HG03060 (cell line): Measurements from ENCODE around the gene CES1.
"Not testable (repeated sequence)": the region's sequence is repeated elsewhere in the genome, so short reads cannot be mapped to it uniquely, and the experiment has no call there.

ENCODE experiments used
- ATAC-seq: cut with Tn5 transposase; IDR thresholded peaks from one replicate; pipeline ENCODE4 v1.9.1; 2021; ENCODE audit warnings: low read depth, moderate number of reproducible peaks; ENCODE audit not compliant: unreplicated experiment

CES1 gene

GRCh38 chr16:55803681-55804080 lies 29.2 kb downstream of the CES1 start:
- not testable (repeated sequence) for ATAC-seq

GRCh38 chr16:55792934-55793374 lies 39.9 kb downstream of the CES1 start:
- not testable (repeated sequence) for ATAC-seq

- ATAC-seq, result not testable (repeated sequence)
Measured at GRCh38 chr16:55791512-55791911, 41.4 kb downstream of the CES1 start.

- not testable (repeated sequence) for ATAC-seq
Measured at GRCh38 chr16:55790240-55790639, 42.7 kb downstream of the CES1 start.

GRCh38 chr16:55782793-55783091 lies 50.2 kb downstream of the CES1 start:
- ATAC-seq, result not testable (repeated sequence)

GRCh38 chr16:55782091-55782792 lies 50.7 kb downstream of the CES1 start:
- ATAC-seq, result not testable (repeated sequence)

GRCh38 chr16:55781456-55781855 lies 51.4 kb downstream of the CES1 start:
- ATAC-seq, result not testable (repeated sequence)

GRCh38 chr16:55780095-55780407 lies 52.8 kb downstream of the CES1 start:
- not testable (repeated sequence) for ATAC-seq

- ATAC-seq, result no peak
Measured at GRCh38 chr16:55779402-55780094, 53.3 kb downstream of the CES1 start.

GRCh38 chr16:55778757-55779156 lies 54.1 kb downstream of the CES1 start:
- ATAC-seq, result no peak

GRCh38 chr16:55775857-55776256 lies 57.0 kb downstream of the CES1 start:
- ATAC-seq, result no peak

GRCh38 chr16:55773859-55774549 lies 58.9 kb downstream of the CES1 start:
- ATAC-seq, result no peak

GRCh38 chr16:55765161-55765560 lies 67.7 kb downstream of the CES1 start:
- ATAC-seq, result no peak

- ATAC-seq, result no peak
Measured at GRCh38 chr16:55760310-55761001, 72.4 kb downstream of the CES1 start.

GRCh38 chr16:55759965-55760309 lies 73.0 kb downstream of the CES1 start:
- not testable (repeated sequence) for ATAC-seq

GRCh38 chr16:55757595-55758527 lies 75.0 kb downstream of the CES1 start:
- ATAC-seq, result not testable (repeated sequence)

GRCh38 chr16:55756963-55757362 lies 75.9 kb downstream of the CES1 start:
- no peak for ATAC-seq

GRCh38 chr16:55754056-55754455 lies 78.8 kb downstream of the CES1 start:
- ATAC-seq, result no peak

GRCh38 chr16:55753145-55753631 lies 79.7 kb downstream of the CES1 start:
- ATAC-seq, result not testable (repeated sequence)
